Measurements from ENCODE around the gene SORBS1.

The SORBS1 gene

DNA sequence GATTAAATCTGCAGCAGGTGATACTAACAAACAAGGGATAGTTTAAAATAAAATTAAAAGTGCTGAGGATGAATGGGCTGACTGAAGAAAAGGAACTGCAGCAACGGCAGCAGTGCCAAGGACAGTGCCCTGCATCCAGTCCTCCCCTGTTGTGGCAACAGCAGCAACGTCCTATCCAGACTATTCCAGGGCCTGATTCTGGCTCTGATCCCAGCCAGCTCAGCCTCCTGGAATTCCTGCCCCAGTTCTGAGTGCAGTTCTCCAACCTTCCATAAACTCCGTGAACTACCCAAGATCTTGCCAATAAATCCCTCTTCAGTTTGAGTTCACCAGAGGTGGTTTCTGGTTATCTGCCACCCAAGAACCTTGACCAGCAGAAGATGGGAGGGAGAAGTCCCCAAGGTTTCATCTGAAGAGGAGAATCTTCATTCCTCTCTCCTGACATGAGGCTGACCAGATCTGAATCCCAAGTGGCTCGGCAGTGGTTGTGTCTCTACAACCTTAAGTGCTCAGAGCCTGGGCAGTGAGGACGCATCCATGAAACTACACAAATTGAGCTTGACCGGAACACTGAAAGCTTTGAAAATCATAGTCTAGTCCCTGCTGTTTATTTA lies 115.8 kb downstream of the SORBS1 start:
- DNase-seq: no peak
- H3K4me1 ChIP-seq (ENCODE audit: control insufficient read depth, insufficient read depth, low read length, poor library complexity, severe bottlenecking): no peaks in the 10 kb centered on the region
- H3K27ac ChIP-seq (ENCODE audit: insufficient read depth, low read length, poor library complexity, severe bottlenecking): no peak overlapping the region
- H3K9me3 ChIP-seq (ENCODE audit: control insufficient read depth, low read length): no peaks in the 10 kb centered on the region
- H3K27me3 ChIP-seq (replicated peaks; ENCODE audit: control insufficient read depth, insufficient read depth, low read length, poor library complexity, severe bottlenecking): no peaks in the 10 kb centered on the region
- H3K36me3 ChIP-seq (ENCODE audit: control insufficient read depth, insufficient read depth, low read length): no peaks in the 10 kb centered on the region
- no peak overlapping the region for H3K4me3 ChIP-seq (ENCODE audit: insufficient read depth, low read depth, low read length, poor library complexity, severe bottlenecking)

DNA sequence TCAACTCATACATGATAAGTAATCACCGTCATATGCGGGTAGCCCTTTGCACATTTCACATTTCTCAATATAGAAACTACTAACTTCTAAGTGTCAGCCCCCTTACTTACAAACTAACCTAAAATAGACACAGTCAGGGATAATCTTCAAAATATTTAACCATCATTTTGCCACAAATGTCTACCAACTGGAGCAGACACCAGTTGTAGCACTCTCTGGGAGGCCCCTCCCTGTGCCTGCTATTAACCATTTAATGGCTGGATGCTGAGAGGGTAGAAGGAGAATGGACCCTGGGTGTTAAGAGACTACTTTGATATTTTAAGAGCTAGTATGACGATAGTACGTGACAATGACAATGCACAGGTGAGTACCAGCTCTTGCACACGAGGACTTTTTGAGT lies 116.4 kb downstream of the SORBS1 start:
- no peak overlapping the region for H3K27ac ChIP-seq (ENCODE audit: insufficient read depth, low read length, poor library complexity, severe bottlenecking)
- no peaks in the 10 kb centered on the region for H3K27me3 ChIP-seq (replicated peaks; ENCODE audit: control insufficient read depth, insufficient read depth, low read length, poor library complexity, severe bottlenecking)
- DNase-seq: no peak
- H3K4me3 ChIP-seq (ENCODE audit: insufficient read depth, low read depth, low read length, poor library complexity, severe bottlenecking): no peak overlapping the region
- H3K9me3 ChIP-seq (ENCODE audit: control insufficient read depth, low read length): no peaks in the 10 kb centered on the region
- no peaks in the 10 kb centered on the region for H3K36me3 ChIP-seq (ENCODE audit: control insufficient read depth, insufficient read depth, low read length)
- no peaks in the 10 kb centered on the region for H3K4me1 ChIP-seq (ENCODE audit: control insufficient read depth, insufficient read depth, low read length, poor library complexity, severe bottlenecking)

DNA sequence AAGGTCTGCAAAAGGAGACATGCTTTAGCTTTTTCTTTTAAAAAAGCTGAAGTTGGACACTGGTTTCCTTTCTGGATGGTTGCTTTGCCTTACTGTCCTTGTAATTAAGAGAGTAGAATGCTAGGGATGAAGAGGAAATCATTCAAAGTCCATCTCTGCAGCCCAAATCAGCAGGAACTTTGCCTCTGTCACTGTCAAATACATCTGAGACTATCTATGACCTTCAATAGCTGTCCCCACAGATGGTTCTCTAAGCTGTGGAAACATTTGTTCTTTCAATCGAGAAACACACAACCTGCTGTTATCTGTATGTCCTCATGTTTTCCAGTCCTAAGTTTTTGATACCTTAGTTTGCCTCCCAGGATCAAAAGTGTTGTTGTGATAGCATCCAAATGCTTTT lies 117.5 kb downstream of the SORBS1 start:
- H3K4me3 ChIP-seq (ENCODE audit: insufficient read depth, low read depth, low read length, poor library complexity, severe bottlenecking): no peak overlapping the region
- no peaks in the 10 kb centered on the region for H3K9me3 ChIP-seq (ENCODE audit: control insufficient read depth, low read length)
- H3K27me3 ChIP-seq (replicated peaks; ENCODE audit: control insufficient read depth, insufficient read depth, low read length, poor library complexity, severe bottlenecking): no peaks in the 10 kb centered on the region
- H3K36me3 ChIP-seq (ENCODE audit: control insufficient read depth, insufficient read depth, low read length): no peaks in the 10 kb centered on the region
- H3K4me1 ChIP-seq (ENCODE audit: control insufficient read depth, insufficient read depth, low read length, poor library complexity, severe bottlenecking): no peaks in the 10 kb centered on the region
- DNase-seq: no peak
- no peak overlapping the region for H3K27ac ChIP-seq (ENCODE audit: insufficient read depth, low read length, poor library complexity, severe bottlenecking)

DNA sequence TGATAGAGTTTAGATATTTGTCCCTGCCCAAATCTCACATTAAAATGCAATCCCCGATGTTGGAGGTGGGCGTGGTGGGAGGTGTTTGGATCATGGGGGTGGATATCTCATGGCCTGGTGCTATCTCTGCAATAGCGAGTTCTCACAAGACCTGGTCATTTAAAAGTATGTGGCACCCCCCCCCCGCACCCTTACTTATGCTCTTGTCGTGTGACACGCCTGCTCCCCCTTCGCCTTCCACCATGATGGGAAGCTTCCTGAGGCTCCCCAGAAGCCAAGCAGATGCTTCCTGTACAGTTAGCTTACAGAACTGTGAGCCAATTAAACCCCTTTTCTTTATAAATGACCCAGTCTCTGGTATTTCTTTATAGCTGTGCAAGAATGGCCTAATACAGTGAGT lies 118.8 kb downstream of the SORBS1 start:
- H3K4me1 ChIP-seq (ENCODE audit: control insufficient read depth, insufficient read depth, low read length, poor library complexity, severe bottlenecking): no peaks in the 10 kb centered on the region
- H3K36me3 ChIP-seq (ENCODE audit: control insufficient read depth, insufficient read depth, low read length): no peaks in the 10 kb centered on the region
- no peaks in the 10 kb centered on the region for H3K9me3 ChIP-seq (ENCODE audit: control insufficient read depth, low read length)
- no peak overlapping the region for H3K4me3 ChIP-seq (ENCODE audit: insufficient read depth, low read depth, low read length, poor library complexity, severe bottlenecking)
- H3K27me3 ChIP-seq (replicated peaks; ENCODE audit: control insufficient read depth, insufficient read depth, low read length, poor library complexity, severe bottlenecking): no peaks in the 10 kb centered on the region
- no peak overlapping the region for H3K27ac ChIP-seq (ENCODE audit: insufficient read depth, low read length, poor library complexity, severe bottlenecking)
- DNase-seq: no peak

DNA sequence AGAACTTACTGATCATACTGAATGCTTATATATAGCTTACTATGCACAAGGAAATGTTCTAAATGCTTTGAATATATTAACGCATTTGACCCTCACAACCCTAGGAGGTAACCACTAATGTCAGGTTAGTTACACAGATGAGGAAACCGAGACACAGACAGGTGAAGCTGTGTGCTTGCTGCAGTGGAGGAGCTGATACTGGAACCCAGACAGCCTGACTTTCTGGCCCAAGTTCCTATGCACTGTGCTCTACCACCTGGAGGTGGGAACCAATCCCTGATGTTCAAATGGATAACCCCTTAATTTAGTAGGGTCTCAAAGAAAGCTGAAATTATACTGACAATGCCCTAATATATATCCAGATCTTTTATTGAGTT lies 119.6 kb downstream of the SORBS1 start:
- H3K4me1 ChIP-seq (ENCODE audit: control insufficient read depth, insufficient read depth, low read length, poor library complexity, severe bottlenecking): no peaks in the 10 kb centered on the region
- no peak overlapping the region for H3K4me3 ChIP-seq (ENCODE audit: insufficient read depth, low read depth, low read length, poor library complexity, severe bottlenecking)
- DNase-seq: no peak
- no peak overlapping the region for H3K27ac ChIP-seq (ENCODE audit: insufficient read depth, low read length, poor library complexity, severe bottlenecking)
- no peaks in the 10 kb centered on the region for H3K36me3 ChIP-seq (ENCODE audit: control insufficient read depth, insufficient read depth, low read length)
- H3K27me3 ChIP-seq (replicated peaks; ENCODE audit: control insufficient read depth, insufficient read depth, low read length, poor library complexity, severe bottlenecking): no peaks in the 10 kb centered on the region
- H3K9me3 ChIP-seq (ENCODE audit: control insufficient read depth, low read length): no peaks in the 10 kb centered on the region

DNA sequence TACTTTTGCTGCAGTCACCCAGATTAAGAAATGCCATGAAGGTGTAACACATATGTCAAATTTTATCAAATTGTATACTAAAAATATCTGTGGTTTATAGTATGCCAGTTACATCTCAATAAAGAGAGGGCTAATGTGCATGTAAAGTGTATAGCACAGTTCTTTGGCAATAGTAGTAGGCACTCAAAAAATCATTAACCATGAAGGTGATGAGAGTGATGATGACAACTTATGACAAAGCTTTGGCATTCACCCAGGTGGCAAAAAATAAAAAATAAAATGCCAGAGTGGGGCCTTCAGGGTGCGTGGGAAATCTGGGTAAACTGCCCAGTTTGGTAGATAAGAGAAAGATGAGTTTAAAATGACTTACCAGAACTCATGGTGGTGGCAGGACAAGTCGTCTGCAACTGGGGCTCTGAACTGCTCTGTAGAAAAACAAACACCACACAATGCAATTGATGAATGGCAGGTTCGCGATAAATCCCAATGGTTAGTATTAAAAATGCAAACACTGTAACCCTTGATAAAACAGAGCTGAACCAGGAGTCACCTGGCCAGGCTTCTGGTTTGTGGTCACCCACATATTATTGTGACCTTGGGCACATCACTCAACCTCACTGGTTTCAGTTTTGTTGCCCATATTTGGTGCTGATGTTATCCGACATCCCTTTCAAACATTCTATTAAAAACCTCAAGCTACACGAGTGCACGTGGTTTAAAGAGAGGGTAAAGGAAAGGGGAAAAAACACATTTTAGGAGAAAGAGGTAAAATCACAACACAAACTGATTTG lies 120.2 kb downstream of the SORBS1 start:
- Histone ChIP-seq H3K27ac (ENCODE audit: insufficient read depth, low read length, poor library complexity, severe bottlenecking) (no peak overlapping the region), H3K4me1 (ENCODE audit: control insufficient read depth, insufficient read depth, low read length, poor library complexity, severe bottlenecking) (no peaks in the 10 kb centered on the region), H3K27me3 (replicated peaks; ENCODE audit: control insufficient read depth, insufficient read depth, low read length, poor library complexity, severe bottlenecking) (no peaks in the 10 kb centered on the region), H3K36me3 (ENCODE audit: control insufficient read depth, insufficient read depth, low read length) (no peaks in the 10 kb centered on the region), H3K4me3 (ENCODE audit: insufficient read depth, low read depth, low read length, poor library complexity, severe bottlenecking) (no peak overlapping the region), H3K9me3 (ENCODE audit: control insufficient read depth, low read length) (no peaks in the 10 kb centered on the region)
- DNase-seq: no peak

DNA sequence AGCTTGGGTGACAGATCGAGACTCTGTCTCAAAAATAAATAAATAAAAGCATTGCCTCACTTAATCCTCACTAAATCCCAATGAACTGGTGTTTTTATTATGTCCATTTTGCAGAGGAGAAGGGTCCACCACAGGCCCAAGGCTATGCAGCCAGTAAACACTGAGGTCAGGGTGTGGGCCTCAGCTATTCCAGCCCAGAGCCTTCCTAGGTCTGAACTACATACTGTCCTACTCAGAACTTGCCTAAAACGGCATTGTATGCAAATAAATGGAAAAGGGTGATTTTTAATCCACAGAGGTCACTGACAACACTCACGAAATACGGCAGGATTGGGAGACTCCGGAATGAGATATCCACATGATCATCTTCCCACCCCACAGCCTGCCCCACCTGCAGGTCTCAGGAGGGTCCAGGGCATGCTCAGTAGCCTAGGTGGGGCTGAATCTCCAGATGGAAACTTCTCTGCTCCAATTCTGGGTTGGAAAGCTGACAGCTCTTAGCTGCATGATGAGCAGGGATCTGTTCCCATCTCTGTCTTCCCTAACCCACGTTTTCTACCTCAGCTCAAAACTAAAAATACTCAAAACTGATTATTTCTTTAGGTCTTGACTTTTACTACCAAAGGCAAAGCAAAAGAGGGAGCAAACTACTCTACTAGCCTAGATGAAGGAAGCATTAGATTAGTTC lies 121.0 kb downstream of the SORBS1 start:
- no peaks in the 10 kb centered on the region for H3K36me3 ChIP-seq (ENCODE audit: control insufficient read depth, insufficient read depth, low read length)
- H3K27ac ChIP-seq (ENCODE audit: insufficient read depth, low read length, poor library complexity, severe bottlenecking): no peak overlapping the region
- no peak overlapping the region for H3K4me3 ChIP-seq (ENCODE audit: insufficient read depth, low read depth, low read length, poor library complexity, severe bottlenecking)
- H3K27me3 ChIP-seq (replicated peaks; ENCODE audit: control insufficient read depth, insufficient read depth, low read length, poor library complexity, severe bottlenecking): no peaks in the 10 kb centered on the region
- DNase-seq: no peak
- no peaks in the 10 kb centered on the region for H3K4me1 ChIP-seq (ENCODE audit: control insufficient read depth, insufficient read depth, low read length, poor library complexity, severe bottlenecking)
- H3K9me3 ChIP-seq (ENCODE audit: control insufficient read depth, low read length): no peaks in the 10 kb centered on the region

DNA sequence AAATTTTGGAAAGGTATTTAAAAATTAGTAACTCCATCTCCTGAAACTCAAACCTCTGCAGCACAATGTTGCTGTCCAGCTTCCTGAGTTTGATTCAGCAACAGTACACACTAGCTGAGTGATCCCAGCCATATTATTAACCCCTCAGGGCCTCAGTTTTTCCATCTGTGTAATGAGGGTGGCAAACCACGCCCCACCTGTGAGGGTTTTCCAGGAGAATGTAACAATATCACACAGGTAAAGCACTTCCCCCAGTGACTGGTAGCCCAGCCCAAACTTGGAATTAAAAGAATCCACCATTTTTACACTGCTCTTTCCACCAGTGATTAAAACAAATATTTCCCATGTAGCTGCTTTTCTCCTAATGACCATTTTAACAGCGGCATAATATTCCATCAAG lies 122.4 kb downstream of the SORBS1 start:
- Histone ChIP-seq H3K4me3 (ENCODE audit: insufficient read depth, low read depth, low read length, poor library complexity, severe bottlenecking) (no peak overlapping the region), H3K27me3 (replicated peaks; ENCODE audit: control insufficient read depth, insufficient read depth, low read length, poor library complexity, severe bottlenecking) (no peaks in the 10 kb centered on the region), H3K36me3 (ENCODE audit: control insufficient read depth, insufficient read depth, low read length) (no peaks in the 10 kb centered on the region), H3K4me1 (ENCODE audit: control insufficient read depth, insufficient read depth, low read length, poor library complexity, severe bottlenecking) (no peaks in the 10 kb centered on the region), H3K9me3 (ENCODE audit: control insufficient read depth, low read length) (no peaks in the 10 kb centered on the region), H3K27ac (ENCODE audit: insufficient read depth, low read length, poor library complexity, severe bottlenecking) (no peak overlapping the region)
- DNase-seq: no peak

DNA sequence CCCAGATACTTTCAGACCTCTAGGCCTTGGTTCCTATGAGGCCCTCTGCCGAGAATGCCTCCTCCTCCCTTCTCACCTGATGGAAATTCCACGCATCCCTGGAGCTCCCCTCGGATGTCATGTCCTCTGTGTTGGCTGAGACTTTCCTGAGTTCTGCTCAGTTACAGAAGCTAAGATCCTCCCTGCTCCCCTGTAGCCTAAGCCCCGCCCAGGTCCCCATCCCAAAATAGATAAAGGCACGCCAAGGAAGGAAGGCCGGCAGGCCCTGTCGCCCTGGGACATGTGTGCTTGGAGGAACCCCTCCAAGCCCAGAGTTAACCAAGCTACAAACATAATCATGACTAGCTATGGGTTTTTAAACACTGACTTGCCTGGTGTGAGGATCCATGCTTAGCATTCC lies 123.5 kb downstream of the SORBS1 start:
- Histone ChIP-seq H3K4me1 (ENCODE audit: control insufficient read depth, insufficient read depth, low read length, poor library complexity, severe bottlenecking) (no peaks in the 10 kb centered on the region), H3K27me3 (replicated peaks; ENCODE audit: control insufficient read depth, insufficient read depth, low read length, poor library complexity, severe bottlenecking) (no peaks in the 10 kb centered on the region), H3K4me3 (ENCODE audit: insufficient read depth, low read depth, low read length, poor library complexity, severe bottlenecking) (no peak overlapping the region), H3K27ac (ENCODE audit: insufficient read depth, low read length, poor library complexity, severe bottlenecking) (no peak overlapping the region), H3K36me3 (ENCODE audit: control insufficient read depth, insufficient read depth, low read length) (no peaks in the 10 kb centered on the region), H3K9me3 (ENCODE audit: control insufficient read depth, low read length) (no peaks in the 10 kb centered on the region)
- DNase-seq: no peak

DNA sequence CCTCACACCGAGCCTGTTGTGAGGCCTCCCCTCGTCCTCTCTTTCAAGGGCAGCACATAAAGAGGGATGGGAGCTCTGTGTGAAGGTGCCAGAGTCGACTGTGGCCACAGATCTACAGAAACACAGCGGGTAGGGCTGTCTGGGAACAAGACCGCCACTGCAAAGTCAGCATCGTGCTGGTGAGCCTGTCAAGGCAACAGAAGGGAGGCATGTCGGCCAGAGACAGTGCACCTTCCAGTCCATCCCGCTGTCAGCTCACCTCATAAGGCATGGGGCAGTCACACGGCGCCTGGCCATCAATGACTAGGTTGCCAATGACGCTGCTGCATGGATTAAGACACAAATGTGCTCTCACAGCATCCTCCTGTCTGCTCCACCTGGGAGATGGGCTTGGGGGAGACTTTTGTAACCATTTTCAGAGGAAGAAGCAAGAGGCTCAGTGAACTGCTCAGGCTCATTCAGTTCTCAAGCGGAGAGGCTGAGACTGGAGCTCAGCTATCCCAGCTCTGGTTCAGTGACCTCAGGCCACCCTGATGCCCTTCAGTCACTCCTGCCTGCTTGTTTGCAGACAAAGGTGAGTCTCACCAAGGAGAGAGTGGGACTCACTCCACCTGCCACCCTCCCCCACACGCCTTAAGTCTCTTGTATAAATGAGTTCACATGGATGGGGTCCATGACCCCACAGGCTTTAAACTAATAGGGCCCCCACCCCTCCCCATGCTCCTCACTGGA lies 125.5 kb downstream of the SORBS1 start:
- Histone ChIP-seq H3K27ac (ENCODE audit: insufficient read depth, low read length, poor library complexity, severe bottlenecking) (no peak overlapping the region), H3K36me3 (ENCODE audit: control insufficient read depth, insufficient read depth, low read length) (no peaks in the 10 kb centered on the region), H3K4me1 (ENCODE audit: control insufficient read depth, insufficient read depth, low read length, poor library complexity, severe bottlenecking) (no peaks in the 10 kb centered on the region), H3K27me3 (replicated peaks; ENCODE audit: control insufficient read depth, insufficient read depth, low read length, poor library complexity, severe bottlenecking) (no peaks in the 10 kb centered on the region), H3K9me3 (ENCODE audit: control insufficient read depth, low read length) (no peaks in the 10 kb centered on the region), H3K4me3 (ENCODE audit: insufficient read depth, low read depth, low read length, poor library complexity, severe bottlenecking) (no peak overlapping the region)
- no peak for DNase-seq
